CD1c-positive myeloid dendritic cell (primary cell): Measurements from ENCODE around the gene CFAP126.
"Not testable (repeated sequence)": the region's sequence is repeated elsewhere in the genome, so short reads cannot be mapped to it uniquely, and the experiment has no call there.

Source experiments
- DNase-seq: peaks from one replicate; pipeline ENCODE4 v3.0.0-alpha.2; 2016; ENCODE audit errors: extremely low spot score

Gene CFAP126

GRCh38 chr1:161381707-161382106 is 14.0 kb upstream of the CFAP126 start:
- DNase-seq: no peak

- DNase-seq: no peak
Measured at GRCh38 chr1:161379071-161379470, 11.4 kb upstream of the CFAP126 start.

- DNase-seq: no peak
Measured at GRCh38 chr1:161378014-161378413, 10.3 kb upstream of the CFAP126 start.

GRCh38 chr1:161374373-161374772 is 6.7 kb upstream of the CFAP126 start:
- peak; percentile 22 for DNase-seq

GRCh38 chr1:161373442-161373841 is 5.8 kb upstream of the CFAP126 start:
- DNase-seq: no peak

GRCh38 chr1:161365207-161365606 is 2.5 kb downstream of the CFAP126 start:
- DNase-seq: no peak

GRCh38 chr1:161364332-161364731 is 3.3 kb downstream of the CFAP126 start:
- DNase-seq: no peak

GRCh38 chr1:161359291-161359690 is 8.4 kb downstream of the CFAP126 start:
- peak; percentile 84 for DNase-seq

- no peak for DNase-seq
Measured at GRCh38 chr1:161357073-161357472, 10.6 kb downstream of the CFAP126 start.

- peak; percentile 3 for DNase-seq
Measured at GRCh38 chr1:161351482-161351881, 16.2 kb downstream of the CFAP126 start.

GRCh38 chr1:161350671-161351070 is 17.0 kb downstream of the CFAP126 start:
- peak; percentile 3 for DNase-seq

GRCh38 chr1:161342821-161343220 is 24.9 kb downstream of the CFAP126 start:
- DNase-seq: no peak

- DNase-seq: no peak
Measured at GRCh38 chr1:161342177-161342576, 25.5 kb downstream of the CFAP126 start.

GRCh38 chr1:161335796-161336195 is 31.9 kb downstream of the CFAP126 start:
- DNase-seq: no peak

- no peak for DNase-seq
Measured at GRCh38 chr1:161333166-161333565, 34.5 kb downstream of the CFAP126 start.

GRCh38 chr1:161330346-161330745 is 37.3 kb downstream of the CFAP126 start:
- DNase-seq: no peak

GRCh38 chr1:161324020-161324419 is 43.7 kb downstream of the CFAP126 start:
- no peak for DNase-seq

- DNase-seq: not testable (repeated sequence)
Measured at GRCh38 chr1:161315841-161316674, 51.6 kb downstream of the CFAP126 start.
